HL-60 (cell line): Measurements from ENCODE around the gene TMEM59.
"Not testable (repeated sequence)": the region's sequence is repeated elsewhere in the genome, so short reads cannot be mapped to it uniquely, and the experiment has no call there.

ENCODE experiments used
- DNase-seq, 2 experiments: peaks; one replicate each; pipeline ENCODE4 v3.0.0-alpha.2; 2010 to 2020; ENCODE audit warnings: low read depth in 1 of 2, low spot score in 1 of 2
- H3K27ac ChIP-seq: fragments of 250-450 bp; sonication (Bioruptor Pico); replicated peaks from 2 replicates; pipeline ENCODE4 v1.5.1; 2020; ENCODE audit warnings: mild to moderate bottlenecking, moderate library complexity
- H3K27me3 ChIP-seq: fragments of 250-450 bp; sonication (Bioruptor Pico); 2 replicates; pipeline ENCODE4 v1.5.1; 2021; ENCODE audit warnings: mild to moderate bottlenecking, moderate library complexity; ENCODE audit not compliant: insufficient read depth, poor library complexity, severe bottlenecking
- H3K4me3 ChIP-seq: replicated peaks from 2 replicates; pipeline ENCODE4 v1.5.1; 2011; ENCODE audit warnings: mild to moderate bottlenecking, control low read depth, low read length; ENCODE audit not compliant: insufficient read depth
- GABPA ChIP-seq: IDR thresholded peaks from 2 replicates; pipeline ENCODE4 v1.6.1; 2012; ENCODE audit warnings: low read depth
- POLR2AphosphoS5 ChIP-seq: IDR thresholded peaks from 2 replicates; pipeline ENCODE4 v1.6.1; 2012; ENCODE audit warnings: low read depth
- SPI1 ChIP-seq: IDR thresholded peaks from 2 replicates; pipeline ENCODE4 v1.6.1; 2012; ENCODE audit warnings: low read depth, mild to moderate bottlenecking, borderline replicate concordance
- TF ChIP-seq, protein P1 (sequence below): IDR thresholded peaks from one replicate; pipeline ENCODE4 v1.5.1; 2011; ENCODE audit warnings: low read length, control low read depth, inconsistent platforms; ENCODE audit not compliant: insufficient read depth
- TF ChIP-seq, protein P2 (sequence below): IDR thresholded peaks from 2 replicates; pipeline ENCODE4 v1.6.1; 2012; ENCODE audit warnings: low read depth; ENCODE audit not compliant: insufficient replicate concordance

TMEM59 gene

DNA sequence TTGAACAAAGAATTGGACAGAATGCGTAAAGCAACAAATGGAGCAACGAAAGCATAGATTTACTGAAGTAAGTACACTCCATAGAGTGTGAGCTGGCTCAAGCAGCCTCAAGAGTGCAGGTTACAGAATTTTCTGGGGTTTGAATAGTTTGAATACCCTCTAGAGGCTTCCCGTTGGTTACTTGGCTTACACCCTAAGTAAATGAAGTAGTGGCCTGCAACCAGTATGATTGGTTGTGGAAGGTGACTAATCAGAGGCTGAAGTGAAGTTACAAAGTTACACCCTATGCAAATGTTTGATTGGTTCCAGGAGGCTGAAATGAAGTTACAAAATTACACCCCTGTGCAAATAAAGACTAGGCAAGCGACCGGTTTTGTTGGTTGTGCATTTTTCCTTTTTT, 11.3 kb upstream of the TMEM59 start:
- H3K27ac ChIP-seq = no peak overlapping the region
- no peak for TF ChIP-seq SPI1
- DNase-seq = no peak
- no peak overlapping the region for H3K4me3 ChIP-seq
- no peaks in the 10 kb centered on the region for H3K27me3 ChIP-seq

DNA sequence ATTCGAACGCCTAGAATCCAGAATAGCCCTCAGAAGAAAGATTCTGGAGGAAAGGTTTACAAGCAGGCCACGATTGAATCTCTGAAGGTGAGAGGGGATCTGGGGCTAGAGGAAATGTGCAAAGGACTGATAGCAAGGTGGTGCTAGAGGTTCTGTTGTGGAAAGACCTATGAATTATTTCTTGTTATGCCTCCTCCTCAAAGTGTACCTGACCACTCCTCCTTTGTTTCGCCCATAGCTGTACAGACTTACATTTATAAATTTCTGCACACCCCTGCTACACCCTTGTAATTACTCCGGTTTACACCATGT, 1.4 kb upstream of the TMEM59 start:
- Histone ChIP-seq H3K27ac (peak overlapping the region; percentile 95), H3K27me3 (no peaks in the 10 kb centered on the region), H3K4me3 (peak overlapping the region; percentile 75)
- TF ChIP-seq SPI1 (no peak), POLR2AphosphoS5 (no peak), GABPA (no peak)
- TF ChIP-seq, protein P1, sequence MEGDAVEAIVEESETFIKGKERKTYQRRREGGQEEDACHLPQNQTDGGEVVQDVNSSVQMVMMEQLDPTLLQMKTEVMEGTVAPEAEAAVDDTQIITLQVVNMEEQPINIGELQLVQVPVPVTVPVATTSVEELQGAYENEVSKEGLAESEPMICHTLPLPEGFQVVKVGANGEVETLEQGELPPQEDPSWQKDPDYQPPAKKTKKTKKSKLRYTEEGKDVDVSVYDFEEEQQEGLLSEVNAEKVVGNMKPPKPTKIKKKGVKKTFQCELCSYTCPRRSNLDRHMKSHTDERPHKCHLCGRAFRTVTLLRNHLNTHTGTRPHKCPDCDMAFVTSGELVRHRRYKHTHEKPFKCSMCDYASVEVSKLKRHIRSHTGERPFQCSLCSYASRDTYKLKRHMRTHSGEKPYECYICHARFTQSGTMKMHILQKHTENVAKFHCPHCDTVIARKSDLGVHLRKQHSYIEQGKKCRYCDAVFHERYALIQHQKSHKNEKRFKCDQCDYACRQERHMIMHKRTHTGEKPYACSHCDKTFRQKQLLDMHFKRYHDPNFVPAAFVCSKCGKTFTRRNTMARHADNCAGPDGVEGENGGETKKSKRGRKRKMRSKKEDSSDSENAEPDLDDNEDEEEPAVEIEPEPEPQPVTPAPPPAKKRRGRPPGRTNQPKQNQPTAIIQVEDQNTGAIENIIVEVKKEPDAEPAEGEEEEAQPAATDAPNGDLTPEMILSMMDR = no peak
- TF ChIP-seq, protein P2, sequence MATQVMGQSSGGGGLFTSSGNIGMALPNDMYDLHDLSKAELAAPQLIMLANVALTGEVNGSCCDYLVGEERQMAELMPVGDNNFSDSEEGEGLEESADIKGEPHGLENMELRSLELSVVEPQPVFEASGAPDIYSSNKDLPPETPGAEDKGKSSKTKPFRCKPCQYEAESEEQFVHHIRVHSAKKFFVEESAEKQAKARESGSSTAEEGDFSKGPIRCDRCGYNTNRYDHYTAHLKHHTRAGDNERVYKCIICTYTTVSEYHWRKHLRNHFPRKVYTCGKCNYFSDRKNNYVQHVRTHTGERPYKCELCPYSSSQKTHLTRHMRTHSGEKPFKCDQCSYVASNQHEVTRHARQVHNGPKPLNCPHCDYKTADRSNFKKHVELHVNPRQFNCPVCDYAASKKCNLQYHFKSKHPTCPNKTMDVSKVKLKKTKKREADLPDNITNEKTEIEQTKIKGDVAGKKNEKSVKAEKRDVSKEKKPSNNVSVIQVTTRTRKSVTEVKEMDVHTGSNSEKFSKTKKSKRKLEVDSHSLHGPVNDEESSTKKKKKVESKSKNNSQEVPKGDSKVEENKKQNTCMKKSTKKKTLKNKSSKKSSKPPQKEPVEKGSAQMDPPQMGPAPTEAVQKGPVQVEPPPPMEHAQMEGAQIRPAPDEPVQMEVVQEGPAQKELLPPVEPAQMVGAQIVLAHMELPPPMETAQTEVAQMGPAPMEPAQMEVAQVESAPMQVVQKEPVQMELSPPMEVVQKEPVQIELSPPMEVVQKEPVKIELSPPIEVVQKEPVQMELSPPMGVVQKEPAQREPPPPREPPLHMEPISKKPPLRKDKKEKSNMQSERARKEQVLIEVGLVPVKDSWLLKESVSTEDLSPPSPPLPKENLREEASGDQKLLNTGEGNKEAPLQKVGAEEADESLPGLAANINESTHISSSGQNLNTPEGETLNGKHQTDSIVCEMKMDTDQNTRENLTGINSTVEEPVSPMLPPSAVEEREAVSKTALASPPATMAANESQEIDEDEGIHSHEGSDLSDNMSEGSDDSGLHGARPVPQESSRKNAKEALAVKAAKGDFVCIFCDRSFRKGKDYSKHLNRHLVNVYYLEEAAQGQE = no peak
- DNase-seq = peak in 1 of 2 experiments; percentile 13

DNA sequence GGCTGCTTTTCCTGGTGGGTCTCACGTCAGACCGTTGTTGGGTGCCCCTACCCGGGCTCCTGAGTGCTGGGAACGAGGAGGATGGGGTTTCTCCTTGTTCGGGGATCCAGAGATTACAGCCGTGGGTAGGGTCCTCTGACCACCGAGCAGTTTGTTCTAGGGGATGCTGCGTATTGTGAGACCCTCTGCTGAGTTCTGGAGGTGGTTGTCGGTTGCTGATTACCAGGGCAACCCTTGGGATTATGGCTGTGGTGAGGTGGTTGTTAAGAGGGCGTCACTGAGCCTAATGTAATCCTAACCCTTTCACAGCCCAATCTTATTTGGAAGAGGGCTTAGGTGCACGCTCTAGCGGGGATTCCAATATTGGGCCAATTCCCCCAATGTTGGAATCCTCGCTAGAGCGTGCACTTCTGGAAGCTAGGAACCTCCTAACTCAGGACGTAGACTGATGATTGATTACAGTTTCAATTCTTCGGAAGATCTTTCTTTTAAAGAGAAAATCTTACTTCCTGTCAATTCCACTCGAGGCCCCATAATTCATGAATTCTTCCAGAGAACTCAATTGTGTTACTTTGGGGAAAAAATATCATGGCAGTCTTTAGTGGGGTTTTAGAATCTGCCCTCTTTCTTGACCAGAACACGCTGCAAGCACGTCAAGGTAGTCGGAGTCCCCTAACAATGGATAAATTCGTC, 887 bp upstream of the TMEM59 start:
- DNase-seq = no peak
- H3K4me3 ChIP-seq = peak overlapping the region; percentile 75
- TF ChIP-seq GABPA (no peak), POLR2AphosphoS5 (no peak), SPI1 (no peak)
- TF ChIP-seq, protein P2 = no peak
- TF ChIP-seq, protein P1 = no peak
- H3K27me3 ChIP-seq = no peaks in the 10 kb centered on the region
- H3K27ac ChIP-seq = peak overlapping the region; percentile 95

DNA sequence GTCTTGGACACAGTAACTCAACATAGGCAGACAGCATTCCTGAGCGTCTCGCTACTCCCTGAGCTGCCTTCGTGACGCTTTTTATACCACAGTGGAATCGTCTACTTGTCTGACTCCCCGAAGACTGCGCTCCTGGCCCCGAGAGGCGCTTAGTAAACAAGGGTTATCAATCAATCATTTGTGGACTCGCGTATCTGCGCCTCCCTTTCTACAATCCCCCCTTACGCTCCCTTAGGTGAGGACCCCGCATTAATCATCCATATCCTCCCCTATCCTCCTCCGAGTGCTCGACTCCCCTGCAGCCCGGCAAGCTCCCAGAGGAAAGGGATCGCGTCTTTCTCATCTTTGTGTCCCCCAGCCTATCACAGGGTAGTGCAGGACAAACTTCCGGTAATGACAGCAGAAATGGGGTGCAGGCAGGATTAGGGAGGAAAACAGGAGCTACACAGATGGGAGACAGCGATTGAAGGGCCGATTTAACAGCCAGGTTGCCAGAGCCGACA, 522 bp downstream of the TMEM59 start:
- DNase-seq = peak in 1 of 2 experiments; percentile 50
- H3K27ac ChIP-seq = peak overlapping the region; percentile 95
- H3K4me3 ChIP-seq = peak overlapping the region; percentile 99
- no peaks in the 10 kb centered on the region for H3K27me3 ChIP-seq
- TF ChIP-seq GABPA (peak; percentile 42; the same call in 1 of the 2 replicates), SPI1 (no peak)

DNA sequence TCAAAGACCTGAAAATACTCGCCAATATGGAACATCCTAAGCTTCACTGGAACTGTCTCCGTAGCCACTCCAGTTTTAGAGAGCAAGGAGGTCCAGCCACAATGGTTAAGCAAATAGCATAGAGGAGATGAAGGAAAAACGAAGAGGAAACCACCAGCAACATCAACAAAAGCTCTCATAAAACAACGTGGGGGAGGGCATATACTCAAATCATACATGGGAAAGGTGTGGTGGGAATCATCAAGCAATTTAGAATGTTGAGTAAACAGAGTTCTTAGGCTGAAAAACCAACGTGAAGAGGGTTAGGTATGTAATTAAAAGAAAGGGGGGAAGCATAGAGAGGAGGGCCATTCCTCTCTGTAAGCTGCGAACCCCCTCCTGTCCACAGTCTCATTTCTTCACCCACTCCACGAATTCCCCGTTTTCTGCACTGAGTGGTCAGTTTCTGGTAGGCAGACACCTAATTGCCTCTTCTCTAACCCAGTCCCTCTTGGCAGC, 1.0 kb downstream of the TMEM59 start:
- no peak for TF ChIP-seq GABPA
- TF ChIP-seq, protein P2 = no peak
- TF ChIP-seq POLR2AphosphoS5 = no peak
- no peak for TF ChIP-seq SPI1
- TF ChIP-seq, protein P1 = no peak
- DNase-seq = no peak
- Histone ChIP-seq H3K27ac (peak overlapping the region; percentile 95), H3K27me3 (no peaks in the 10 kb centered on the region), H3K4me3 (peak overlapping the region; percentile 99)

DNA sequence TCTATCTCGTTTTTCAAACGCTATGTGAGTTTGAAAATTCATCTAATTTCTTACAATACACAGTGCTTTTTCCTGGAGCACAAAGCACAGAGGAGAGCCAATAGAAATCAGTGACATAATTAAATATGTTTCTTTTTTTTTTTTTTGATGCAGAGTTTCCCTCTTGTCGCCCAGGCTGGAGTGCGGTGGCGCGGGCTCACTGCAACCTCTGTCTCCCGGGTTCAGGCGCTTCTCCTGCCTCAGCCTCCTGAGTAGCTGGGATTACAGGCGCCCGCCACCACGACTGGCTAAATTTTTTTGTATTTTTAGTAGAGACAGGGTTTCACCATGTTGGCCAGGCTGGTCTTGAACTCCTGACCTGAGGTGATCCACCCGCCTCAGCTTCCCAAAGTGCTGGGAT, 2.6 kb downstream of the TMEM59 start:
- DNase-seq, H3K27ac ChIP-seq, H3K4me3 ChIP-seq, H3K27me3 ChIP-seq: not testable (repeated sequence)
